Rectal smooth muscle tissue (tissue), 1 donor: Measurements from ENCODE around the gene STEAP2.

Experiments used
- H3K27ac ChIP-seq: one replicate; pipeline ENCODE4 v1.7.0; 2013; ENCODE audit warnings: low read depth, low read length, inconsistent platforms
- H3K27me3 ChIP-seq: one replicate; pipeline ENCODE4 v1.7.0; 2013; ENCODE audit warnings: low read length; ENCODE audit not compliant: control insufficient read depth, insufficient read depth
- H3K36me3 ChIP-seq: one replicate; pipeline ENCODE4 v1.7.0; 2013; ENCODE audit warnings: low read length; ENCODE audit not compliant: control insufficient read depth, insufficient read depth
- H3K4me1 ChIP-seq: one replicate; pipeline ENCODE4 v1.7.0; 2013; ENCODE audit warnings: low read length; ENCODE audit not compliant: control insufficient read depth, insufficient read depth
- H3K4me3 ChIP-seq: one replicate; pipeline ENCODE4 v1.7.0; 2013; ENCODE audit warnings: low read length
- H3K9ac ChIP-seq: one replicate; pipeline ENCODE4 v1.7.0; 2013; ENCODE audit warnings: low read length

Gene STEAP2

DNA sequence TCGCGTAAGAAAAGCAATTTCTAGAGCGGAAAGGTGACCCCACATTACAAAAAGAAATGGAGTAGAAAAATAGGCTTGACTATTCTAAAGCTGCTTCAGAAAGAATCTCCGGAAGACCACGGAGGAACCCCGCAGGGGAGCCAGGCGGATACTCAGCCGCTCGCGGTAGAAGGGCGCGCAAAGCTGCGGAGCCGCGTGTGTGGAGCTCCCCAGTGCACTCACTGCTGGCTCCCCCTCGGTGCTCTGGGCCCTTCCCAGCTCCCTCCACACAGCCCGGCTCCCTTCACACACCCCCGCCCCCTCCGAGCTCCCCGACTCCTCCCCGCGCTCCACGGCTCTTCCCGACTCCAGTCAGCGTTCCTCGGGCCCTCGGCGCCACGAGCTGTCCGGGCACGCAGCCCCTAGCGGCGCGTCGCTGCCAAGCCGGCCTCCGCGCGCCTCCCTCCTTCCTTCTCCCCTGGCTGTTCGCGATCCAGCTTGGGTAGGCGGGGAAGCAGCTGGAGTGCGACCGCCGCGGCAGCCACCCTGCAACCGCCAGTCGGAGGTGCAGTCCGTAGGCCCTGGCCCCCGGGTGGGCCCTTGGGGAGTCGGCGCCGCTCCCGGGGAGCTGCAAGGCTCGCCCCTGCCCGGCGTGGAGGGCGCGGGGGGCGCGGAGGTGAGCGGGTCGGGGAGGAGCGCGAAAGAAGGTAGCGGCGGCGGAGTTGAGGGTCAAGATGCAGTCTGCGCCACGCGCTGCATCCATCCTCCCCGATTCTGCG lies at the start of gene STEAP2:
STEAP2 (plus strand) TSS at position 350 of the 758 bp plus-strand sequence. CDS start 13,343 bp downstream, outside the sequence.
- peak within 1 kb of the TSS; percentile 87 for H3K27ac ChIP-seq
- H3K27me3 ChIP-seq, result no peaks in the 10 kb centered on the region
- H3K4me1 ChIP-seq, result no peaks in the 10 kb centered on the region
- H3K36me3 ChIP-seq, result no peaks in the 10 kb centered on the region
- peak within 1 kb of the TSS; percentile 74 for H3K4me3 ChIP-seq
- H3K9ac ChIP-seq, result peak within 1 kb of the TSS; percentile 45

- Histone ChIP-seq H3K9ac (no peak overlapping the region), H3K27me3 (no peaks in the 10 kb centered on the region), H3K36me3 (no peaks in the 10 kb centered on the region), H3K4me3 (no peak overlapping the region), H3K27ac (no peak overlapping the region), H3K4me1 (no peaks in the 10 kb centered on the region)
Measured at GRCh38 chr7:90163534-90163933, 48.0 kb upstream of the STEAP2 start.

- Histone ChIP-seq H3K36me3 (no peaks in the 10 kb centered on the region), H3K4me3 (no peak overlapping the region), H3K9ac (no peak overlapping the region), H3K4me1 (no peaks in the 10 kb centered on the region), H3K27ac (no peak overlapping the region), H3K27me3 (no peaks in the 10 kb centered on the region)
Measured at GRCh38 chr7:90165724-90166123, 45.8 kb upstream of the STEAP2 start.

DNA sequence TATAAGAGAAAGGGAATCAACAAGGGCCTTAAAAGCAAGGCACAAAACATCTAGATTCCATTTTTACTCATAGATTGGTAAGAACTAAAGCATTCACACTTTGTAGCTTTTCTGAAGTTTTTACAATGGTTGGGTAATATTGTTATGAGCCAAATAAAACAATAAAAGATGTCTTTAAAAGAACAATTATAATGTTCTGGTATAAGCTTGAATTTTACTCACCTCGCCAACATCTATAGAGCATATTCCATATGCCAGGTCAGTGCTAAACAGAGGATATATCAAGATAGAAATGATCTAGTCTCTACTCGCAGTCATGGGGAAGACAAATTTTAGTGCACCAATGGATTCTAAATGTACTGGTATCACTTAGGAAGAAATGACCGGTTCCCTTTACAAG lies 45.4 kb upstream of the STEAP2 start:
- H3K36me3 ChIP-seq, result no peaks in the 10 kb centered on the region
- no peaks in the 10 kb centered on the region for H3K4me1 ChIP-seq
- H3K4me3 ChIP-seq, result no peak overlapping the region
- H3K27ac ChIP-seq, result no peak overlapping the region
- H3K27me3 ChIP-seq, result no peaks in the 10 kb centered on the region
- H3K9ac ChIP-seq, result no peak overlapping the region

DNA sequence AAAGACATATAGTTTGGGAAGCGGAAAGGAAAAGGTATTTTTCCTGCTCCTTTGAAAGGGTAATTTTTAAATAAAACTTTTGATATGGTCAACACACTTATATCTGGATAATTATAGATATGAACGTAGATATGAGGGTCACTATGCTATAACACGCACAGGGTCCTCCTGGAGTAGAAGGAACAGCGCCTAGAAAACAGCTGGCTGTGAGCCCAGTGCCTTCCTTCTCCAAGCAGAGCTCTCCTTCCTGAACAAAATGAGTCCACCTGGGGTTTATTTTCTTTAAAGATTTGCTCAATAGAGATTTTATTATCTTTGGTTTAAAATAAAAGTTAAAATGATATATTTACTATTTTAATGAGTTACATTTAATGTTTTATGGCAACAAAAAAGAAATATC lies 44.2 kb upstream of the STEAP2 start:
- Histone ChIP-seq H3K4me3 (no peak overlapping the region), H3K27ac (no peak overlapping the region), H3K27me3 (no peaks in the 10 kb centered on the region), H3K4me1 (no peaks in the 10 kb centered on the region), H3K36me3 (no peaks in the 10 kb centered on the region), H3K9ac (no peak overlapping the region)

DNA sequence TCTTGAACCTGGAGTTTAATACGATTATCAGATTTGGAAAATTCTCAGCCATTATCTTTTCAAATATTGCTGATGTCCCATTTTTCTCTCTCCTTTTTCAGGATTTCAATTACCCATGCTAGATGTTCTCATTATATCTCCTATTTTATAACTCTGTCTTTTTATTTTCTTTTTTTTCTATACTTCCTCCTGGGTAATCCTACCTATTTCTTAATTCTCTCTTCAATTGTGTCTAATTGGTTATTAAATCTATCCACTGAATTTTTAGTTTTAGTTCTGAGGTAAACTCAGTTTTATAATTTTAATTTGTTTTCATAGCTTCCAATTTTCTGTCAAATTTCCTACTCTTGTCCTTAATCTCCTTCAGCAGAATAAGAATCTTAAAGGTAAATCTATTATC lies 41.6 kb upstream of the STEAP2 start:
- Histone ChIP-seq H3K9ac (no peak overlapping the region), H3K4me3 (no peak overlapping the region), H3K27ac (no peak overlapping the region), H3K36me3 (no peaks in the 10 kb centered on the region), H3K27me3 (no peaks in the 10 kb centered on the region), H3K4me1 (no peaks in the 10 kb centered on the region)

GRCh38 chr7:90172121-90172520 lies 39.4 kb upstream of the STEAP2 start:
- H3K36me3 ChIP-seq, result no peaks in the 10 kb centered on the region
- no peaks in the 10 kb centered on the region for H3K27me3 ChIP-seq
- no peak overlapping the region for H3K27ac ChIP-seq
- no peak overlapping the region for H3K9ac ChIP-seq
- H3K4me1 ChIP-seq, result no peaks in the 10 kb centered on the region
- H3K4me3 ChIP-seq, result no peak overlapping the region

GRCh38 chr7:90172624-90173023 lies 38.9 kb upstream of the STEAP2 start:
- Histone ChIP-seq H3K4me1 (no peaks in the 10 kb centered on the region), H3K36me3 (no peaks in the 10 kb centered on the region), H3K27me3 (no peaks in the 10 kb centered on the region), H3K4me3 (no peak overlapping the region), H3K27ac (no peak overlapping the region), H3K9ac (no peak overlapping the region)

DNA sequence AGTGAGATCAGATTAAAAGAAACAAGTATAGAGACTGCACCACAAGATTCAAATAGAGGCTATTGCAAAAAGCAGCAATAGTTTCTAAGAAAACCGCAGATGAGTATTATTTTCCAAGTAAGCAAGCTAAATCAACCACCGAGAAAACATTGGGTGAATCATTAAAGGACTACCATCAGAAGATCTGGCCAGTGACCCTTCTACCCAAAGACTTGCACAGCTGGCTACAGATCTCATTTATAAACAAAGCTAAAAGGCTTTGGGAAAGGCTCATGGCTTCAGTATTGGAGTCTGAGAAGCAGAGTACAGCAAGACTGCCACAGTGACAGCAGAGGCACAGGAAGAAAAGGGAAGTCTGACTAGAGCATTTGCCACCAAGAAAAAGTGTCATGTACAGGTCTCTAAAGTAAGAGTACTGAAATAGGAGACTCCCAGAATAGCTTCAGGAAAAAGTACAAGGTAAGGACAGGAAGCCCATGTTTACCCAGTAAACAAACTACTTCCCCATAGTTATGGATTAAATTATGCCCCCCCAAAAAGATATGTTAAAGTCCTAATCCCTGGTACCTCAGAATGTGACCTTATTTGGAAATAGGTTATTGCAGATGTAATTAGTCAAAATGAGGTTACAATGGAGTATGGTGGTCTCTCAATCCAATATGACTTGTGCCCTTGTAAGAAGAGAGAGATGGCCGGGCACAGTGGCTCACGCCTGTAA lies 38.3 kb upstream of the STEAP2 start:
- H3K4me1 ChIP-seq, result no peaks in the 10 kb centered on the region
- H3K4me3 ChIP-seq, result no peak overlapping the region
- H3K27ac ChIP-seq, result no peak overlapping the region
- no peaks in the 10 kb centered on the region for H3K27me3 ChIP-seq
- H3K36me3 ChIP-seq, result no peaks in the 10 kb centered on the region
- no peak overlapping the region for H3K9ac ChIP-seq

DNA sequence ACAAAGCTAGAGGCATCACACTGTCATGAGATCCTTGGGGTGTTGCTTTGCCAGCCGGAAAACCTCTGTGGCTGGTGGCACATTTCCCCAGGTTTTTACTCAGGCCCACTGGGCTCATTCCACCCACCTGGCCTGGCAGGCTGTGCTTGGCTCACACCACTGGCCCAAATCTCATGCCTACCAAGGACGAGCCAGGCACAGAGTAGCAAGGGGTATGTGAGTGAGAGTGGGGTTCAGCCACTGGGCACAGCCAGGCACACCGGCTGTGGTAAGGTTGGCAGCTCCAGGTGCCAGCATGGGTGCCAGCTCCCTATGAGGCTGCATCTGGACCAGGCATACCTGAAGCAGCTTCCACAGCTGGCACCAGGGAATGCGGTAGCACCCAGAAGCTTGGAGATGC lies 35.9 kb upstream of the STEAP2 start:
- Histone ChIP-seq H3K4me3 (no peak overlapping the region), H3K4me1 (no peaks in the 10 kb centered on the region), H3K9ac (no peak overlapping the region), H3K27ac (no peak overlapping the region), H3K27me3 (no peaks in the 10 kb centered on the region), H3K36me3 (no peaks in the 10 kb centered on the region)

DNA sequence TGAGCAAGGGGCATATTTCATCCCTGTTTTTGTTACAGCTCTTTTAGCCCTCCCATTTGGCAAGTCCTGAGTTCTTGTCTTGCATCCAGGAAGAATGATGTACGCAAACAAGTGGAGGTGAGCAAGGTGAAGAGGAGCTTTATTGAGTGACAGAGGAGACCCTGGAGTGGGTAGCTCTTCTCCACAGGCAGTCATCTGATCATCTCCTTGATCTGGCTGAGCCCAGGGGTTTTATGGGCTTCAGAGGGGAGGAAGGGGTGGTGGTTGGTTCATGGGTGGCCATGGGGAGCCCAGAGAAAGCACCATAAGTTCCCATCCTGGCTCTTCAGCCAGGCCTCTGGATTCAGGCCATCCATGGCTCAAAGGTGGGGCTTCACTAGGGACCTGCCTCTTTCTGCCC lies 35.3 kb upstream of the STEAP2 start:
- H3K4me3 ChIP-seq, result no peak overlapping the region
- H3K4me1 ChIP-seq, result no peaks in the 10 kb centered on the region
- no peak overlapping the region for H3K9ac ChIP-seq
- H3K27me3 ChIP-seq, result no peaks in the 10 kb centered on the region
- H3K27ac ChIP-seq, result no peak overlapping the region
- no peaks in the 10 kb centered on the region for H3K36me3 ChIP-seq

DNA sequence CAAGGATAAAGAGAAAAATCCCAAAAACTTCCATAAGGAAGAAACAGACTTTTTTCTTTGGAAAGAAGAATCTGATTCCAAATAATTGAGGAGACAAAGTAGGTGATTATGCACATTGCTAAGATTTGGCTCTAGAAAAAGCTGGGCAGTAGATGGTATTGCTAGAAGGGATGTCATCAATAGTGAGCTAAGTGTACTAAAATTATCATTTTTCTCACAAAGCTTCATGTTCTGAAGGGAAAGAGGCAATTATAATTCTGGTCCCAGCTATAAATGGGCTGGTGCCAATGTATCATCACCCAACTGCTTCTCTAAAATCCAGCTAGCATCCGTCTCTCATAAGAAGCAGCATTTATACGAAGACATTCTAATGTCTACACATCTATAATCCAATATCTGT lies 33.4 kb upstream of the STEAP2 start:
- no peak overlapping the region for H3K27ac ChIP-seq
- H3K36me3 ChIP-seq, result no peaks in the 10 kb centered on the region
- no peaks in the 10 kb centered on the region for H3K27me3 ChIP-seq
- H3K4me1 ChIP-seq, result no peaks in the 10 kb centered on the region
- H3K9ac ChIP-seq, result no peak overlapping the region
- H3K4me3 ChIP-seq, result no peak overlapping the region
